ENCODE measurements around the gene ADAMTS4.

ADAMTS4 gene

DNA sequence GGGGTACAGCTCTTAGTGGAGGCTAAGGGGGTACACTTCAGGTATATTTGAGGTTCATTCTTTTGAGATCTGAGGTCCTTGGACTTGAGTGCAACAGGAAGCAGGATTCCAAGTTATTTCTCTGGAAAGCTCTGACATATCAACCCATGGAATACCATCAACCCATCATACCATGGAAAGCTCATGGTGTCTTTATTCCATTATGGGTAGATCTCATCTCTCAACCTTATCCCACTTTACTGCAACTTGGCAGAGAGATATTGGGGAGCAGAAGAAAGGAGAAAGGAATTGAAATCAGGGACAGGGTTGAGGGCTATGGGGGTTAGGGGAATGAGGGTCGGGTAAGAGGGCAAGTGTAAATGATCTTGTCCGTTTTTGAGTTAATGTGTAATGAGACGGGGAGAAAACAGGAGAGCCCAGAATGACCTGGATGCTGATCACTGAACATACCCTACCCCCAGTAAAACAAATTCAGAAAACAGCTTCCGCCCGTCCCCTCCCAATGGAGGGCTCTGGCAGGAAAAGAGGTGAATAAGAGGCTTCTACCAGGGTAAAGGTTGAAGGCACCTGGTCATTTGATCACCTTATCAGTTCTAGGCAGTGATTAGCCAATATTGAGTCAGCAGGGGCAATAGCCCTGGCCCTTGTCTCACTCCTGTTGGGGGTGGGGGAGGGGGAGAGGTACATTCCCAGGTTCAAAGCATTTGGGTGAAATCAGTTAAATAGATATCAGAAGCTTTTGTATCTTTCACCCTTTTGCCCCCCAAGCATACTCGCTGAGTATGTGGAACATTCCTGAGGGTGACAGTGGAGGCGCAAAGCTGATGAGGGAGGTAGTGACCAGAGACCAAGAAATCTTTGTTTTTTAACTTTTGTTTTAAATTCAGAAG, 25.2 kb upstream of the ADAMTS4 start:
- Histone ChIP-seq H3K27me3 (ENCODE audit: control insufficient read depth, low read length) (no peaks in the 10 kb centered on the region), H3K27ac (ENCODE audit: low read depth, low read length) (no peak overlapping the region), H3K4me2 (ENCODE audit: low read length) (no peak overlapping the region), H4K20me1 (ENCODE audit: control insufficient read depth, insufficient read depth, low read depth, low read length) (no peaks in the 10 kb centered on the region), H3F3A (ENCODE audit: control insufficient read depth, insufficient read depth) (no peaks in the 10 kb centered on the region), H3K9me2 (replicated peaks; ENCODE audit: control insufficient read depth, low read length) (no peaks in the 10 kb centered on the region), H3K36me3 (ENCODE audit: control insufficient read depth, low read length) (peaks cover 13% of the 10 kb centered on the region), H3K4me1 (ENCODE audit: control insufficient read depth, low read length) (peaks cover 25% of the 10 kb centered on the region), H3K79me2 (ENCODE audit: control insufficient read depth, low read length) (peaks cover 11% of the 10 kb centered on the region), H3K9me3 (ENCODE audit: control insufficient read depth, insufficient read depth, low read length) (no peaks in the 10 kb centered on the region), H3K4me3 (ENCODE audit: low read length) (no peak overlapping the region)
- TF ChIP-seq, protein P1, sequence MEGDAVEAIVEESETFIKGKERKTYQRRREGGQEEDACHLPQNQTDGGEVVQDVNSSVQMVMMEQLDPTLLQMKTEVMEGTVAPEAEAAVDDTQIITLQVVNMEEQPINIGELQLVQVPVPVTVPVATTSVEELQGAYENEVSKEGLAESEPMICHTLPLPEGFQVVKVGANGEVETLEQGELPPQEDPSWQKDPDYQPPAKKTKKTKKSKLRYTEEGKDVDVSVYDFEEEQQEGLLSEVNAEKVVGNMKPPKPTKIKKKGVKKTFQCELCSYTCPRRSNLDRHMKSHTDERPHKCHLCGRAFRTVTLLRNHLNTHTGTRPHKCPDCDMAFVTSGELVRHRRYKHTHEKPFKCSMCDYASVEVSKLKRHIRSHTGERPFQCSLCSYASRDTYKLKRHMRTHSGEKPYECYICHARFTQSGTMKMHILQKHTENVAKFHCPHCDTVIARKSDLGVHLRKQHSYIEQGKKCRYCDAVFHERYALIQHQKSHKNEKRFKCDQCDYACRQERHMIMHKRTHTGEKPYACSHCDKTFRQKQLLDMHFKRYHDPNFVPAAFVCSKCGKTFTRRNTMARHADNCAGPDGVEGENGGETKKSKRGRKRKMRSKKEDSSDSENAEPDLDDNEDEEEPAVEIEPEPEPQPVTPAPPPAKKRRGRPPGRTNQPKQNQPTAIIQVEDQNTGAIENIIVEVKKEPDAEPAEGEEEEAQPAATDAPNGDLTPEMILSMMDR (IDR thresholded peaks at IDR 0.05; ENCODE audit: low read depth, low read length, poor library complexity, severe bottlenecking): no peak
- TF ChIP-seq EZH2phosphoT487 (IDR thresholded peaks at IDR 0.05; ENCODE audit: borderline replicate concordance, low read length): no peak

DNA sequence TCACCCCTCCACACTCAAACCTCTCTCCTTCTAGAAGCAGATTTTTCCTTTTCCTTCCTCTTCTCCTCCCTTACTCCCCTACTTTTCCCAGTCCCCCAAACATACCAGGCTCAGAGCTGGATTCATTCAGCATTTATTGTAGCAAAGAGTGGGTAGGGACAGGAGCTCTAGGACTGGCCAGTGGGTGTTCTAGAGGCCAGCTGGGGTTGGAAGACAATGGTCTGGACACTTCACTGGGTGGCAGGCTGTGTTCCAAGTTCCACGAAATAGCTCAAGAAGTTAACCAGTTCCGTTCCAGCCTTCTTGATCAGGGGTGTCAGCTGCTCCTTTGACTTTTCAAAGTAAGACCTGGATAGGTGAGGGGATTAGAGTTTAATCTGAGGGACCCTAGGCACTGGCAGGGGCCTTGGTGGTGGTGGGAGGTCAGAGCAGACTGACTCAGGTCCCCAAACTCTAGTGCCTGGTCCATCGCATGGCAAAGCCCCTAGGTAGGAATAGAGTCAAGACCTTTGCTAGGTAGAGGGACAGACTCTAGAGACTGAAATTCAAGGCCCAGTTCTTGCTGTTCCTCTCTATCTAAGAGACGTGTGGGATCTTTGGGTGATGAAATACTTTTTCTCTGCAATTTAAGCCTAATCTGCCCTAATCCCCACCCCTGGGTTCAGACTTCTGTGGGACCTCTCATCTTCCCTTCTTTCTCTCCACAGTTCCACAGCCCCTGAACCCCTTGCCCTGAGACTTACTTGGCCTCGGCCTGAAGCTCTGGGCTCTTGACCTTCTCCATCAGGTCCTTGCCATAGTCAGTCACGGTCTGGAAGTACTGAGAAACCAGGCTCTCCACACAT, 23.5 kb upstream of the ADAMTS4 start:
- no peak overlapping the region for H3K4me2 ChIP-seq (ENCODE audit: low read length)
- no peaks in the 10 kb centered on the region for H3K9me3 ChIP-seq (ENCODE audit: control insufficient read depth, insufficient read depth, low read length)
- H3K4me1 ChIP-seq (ENCODE audit: control insufficient read depth, low read length): peaks cover 33% of the 10 kb centered on the region
- H3K27me3 ChIP-seq (ENCODE audit: control insufficient read depth, low read length): no peaks in the 10 kb centered on the region
- no peak overlapping the region for H3K27ac ChIP-seq (ENCODE audit: low read depth, low read length)
- H3K9me2 ChIP-seq (replicated peaks; ENCODE audit: control insufficient read depth, low read length): no peaks in the 10 kb centered on the region
- no peak overlapping the region for H3K4me3 ChIP-seq (ENCODE audit: low read length)
- peaks cover 11% of the 10 kb centered on the region for H3K79me2 ChIP-seq (ENCODE audit: control insufficient read depth, low read length)
- TF ChIP-seq, protein P1 (IDR thresholded peaks at IDR 0.05; ENCODE audit: low read depth, low read length, poor library complexity, severe bottlenecking): no peak
- no peak for TF ChIP-seq EZH2phosphoT487 (IDR thresholded peaks at IDR 0.05; ENCODE audit: borderline replicate concordance, low read length)
- H3F3A ChIP-seq (ENCODE audit: control insufficient read depth, insufficient read depth): no peaks in the 10 kb centered on the region
- H3K36me3 ChIP-seq (ENCODE audit: control insufficient read depth, low read length): no peaks in the 10 kb centered on the region
- H4K20me1 ChIP-seq (ENCODE audit: control insufficient read depth, insufficient read depth, low read depth, low read length): no peaks in the 10 kb centered on the region

DNA sequence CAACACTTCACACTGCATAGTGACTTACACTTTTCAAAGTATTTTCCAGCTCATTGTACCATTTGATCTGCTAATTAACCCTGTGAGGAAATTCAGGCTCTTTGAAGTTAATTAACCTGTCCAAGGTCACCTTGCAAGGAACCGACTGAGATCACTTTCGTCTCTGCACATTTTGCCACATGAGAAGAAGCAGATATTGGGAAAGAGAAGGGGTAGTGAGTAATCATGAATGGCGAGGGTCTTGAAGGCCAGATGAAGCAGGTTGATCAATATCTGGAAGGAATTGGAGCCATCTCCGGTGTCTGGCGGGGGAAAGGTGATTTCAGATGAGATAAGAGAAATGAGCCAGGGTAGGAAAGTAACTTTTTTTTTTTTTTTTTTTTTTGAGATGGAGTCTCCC, 21.1 kb upstream of the ADAMTS4 start:
- H3F3A ChIP-seq (ENCODE audit: control insufficient read depth, insufficient read depth): peaks cover 3% of the 10 kb centered on the region
- H3K27me3 ChIP-seq (ENCODE audit: control insufficient read depth, low read length): no peaks in the 10 kb centered on the region
- H3K4me1 ChIP-seq (ENCODE audit: control insufficient read depth, low read length): peaks cover 29% of the 10 kb centered on the region
- no peaks in the 10 kb centered on the region for H3K79me2 ChIP-seq (ENCODE audit: control insufficient read depth, low read length)
- H4K20me1 ChIP-seq (ENCODE audit: control insufficient read depth, insufficient read depth, low read depth, low read length): no peaks in the 10 kb centered on the region
- no peaks in the 10 kb centered on the region for H3K9me2 ChIP-seq (replicated peaks; ENCODE audit: control insufficient read depth, low read length)
- TF ChIP-seq, protein P1 (IDR thresholded peaks at IDR 0.05; ENCODE audit: low read depth, low read length, poor library complexity, severe bottlenecking): no peak
- TF ChIP-seq EZH2phosphoT487 (IDR thresholded peaks at IDR 0.05; ENCODE audit: borderline replicate concordance, low read length): no peak
- H3K27ac ChIP-seq (ENCODE audit: low read depth, low read length): no peak overlapping the region
- H3K4me2 ChIP-seq (ENCODE audit: low read length): no peak overlapping the region
- H3K9me3 ChIP-seq (ENCODE audit: control insufficient read depth, insufficient read depth, low read length): no peaks in the 10 kb centered on the region
- no peaks in the 10 kb centered on the region; the same call in 1 of the 2 replicates for H3K36me3 ChIP-seq (ENCODE audit: control insufficient read depth, low read length)
- H3K4me3 ChIP-seq (ENCODE audit: low read length): no peak overlapping the region

Data from DOHH2 (cell line).